ENCODE data around the gene SYT9. TPM values are rescaled to one million over a fixed set of nuclear protein-coding genes. Genes with fewer than 3 reads are reported as not detected.

The SYT9 gene
- total RNA-seq, 4 donors from 2014 or later: 0.14 to 0.16 TPM; not detected in 2

DNA sequence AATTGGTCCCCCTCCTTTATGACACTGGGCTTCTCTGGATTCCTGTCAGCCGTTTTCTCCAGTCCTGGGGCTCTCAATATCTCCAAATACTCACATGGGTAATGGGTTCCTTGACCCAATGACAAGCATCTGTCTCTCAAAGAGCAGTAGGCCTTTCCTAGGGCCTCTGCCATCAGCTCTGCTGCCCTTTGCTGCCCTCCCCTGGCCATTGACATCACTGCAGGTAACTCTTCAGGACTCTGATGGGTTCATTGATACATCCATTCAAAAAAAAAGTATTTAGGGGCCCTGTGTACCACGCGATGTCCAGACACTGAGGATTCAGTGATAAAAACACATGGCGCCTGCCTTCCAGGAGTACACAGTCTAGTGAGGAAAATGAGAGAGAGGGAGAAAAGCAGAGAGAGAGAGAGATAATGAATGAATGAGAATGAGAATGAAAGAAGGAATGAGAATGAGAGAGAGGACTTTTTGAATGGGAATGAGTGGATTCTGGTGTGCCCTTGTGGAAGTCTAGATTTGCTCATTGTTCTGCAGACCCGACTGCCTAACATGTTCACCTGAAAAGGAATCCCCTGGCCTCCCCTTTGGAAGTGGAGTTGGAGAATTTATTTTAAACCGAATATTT, 191.0 kb downstream of the SYT9 start:
- 0 to 31% methylated on average over 1 to 6 of the region's 6 CpGs for WGBS, 2 donors (ENCODE audit: low coverage in 1 of 2)
- H3K27me3 ChIP-seq: no peaks in the 10 kb centered on the region
- no peaks in the 10 kb centered on the region for H3K9me3 ChIP-seq
- in situ Hi-C loops (cut with MboI; ENCODE audit: low pct_ligation_motif_present in 1 of 4, low pct_unique_long_range_greater_than_20kb in 1 of 4, low sequenced_read_pairs in 3 of 4) (loop anchor here in 1 of 4 donors (10.0 to 25.0 kb wide), 2 partner anchors 88 to 355 kb away; partner anchors contain the start of gene RBMXL2), intact Hi-C loops (cut with DNase I; ENCODE audit: low total_unique reads) (no loop called here)
- H3K27ac ChIP-seq: no peak overlapping the region
- DNase-seq: peak; percentile 75
- no peaks in the 10 kb centered on the region for H3K36me3 ChIP-seq
- no peak overlapping the region for H3K4me3 ChIP-seq
- no peaks in the 10 kb centered on the region for H3K4me1 ChIP-seq
- no peak for TF ChIP-seq EP300 (IDR thresholded peaks at IDR 0.05; ENCODE audit: low read depth)
- TF ChIP-seq, protein P1, sequence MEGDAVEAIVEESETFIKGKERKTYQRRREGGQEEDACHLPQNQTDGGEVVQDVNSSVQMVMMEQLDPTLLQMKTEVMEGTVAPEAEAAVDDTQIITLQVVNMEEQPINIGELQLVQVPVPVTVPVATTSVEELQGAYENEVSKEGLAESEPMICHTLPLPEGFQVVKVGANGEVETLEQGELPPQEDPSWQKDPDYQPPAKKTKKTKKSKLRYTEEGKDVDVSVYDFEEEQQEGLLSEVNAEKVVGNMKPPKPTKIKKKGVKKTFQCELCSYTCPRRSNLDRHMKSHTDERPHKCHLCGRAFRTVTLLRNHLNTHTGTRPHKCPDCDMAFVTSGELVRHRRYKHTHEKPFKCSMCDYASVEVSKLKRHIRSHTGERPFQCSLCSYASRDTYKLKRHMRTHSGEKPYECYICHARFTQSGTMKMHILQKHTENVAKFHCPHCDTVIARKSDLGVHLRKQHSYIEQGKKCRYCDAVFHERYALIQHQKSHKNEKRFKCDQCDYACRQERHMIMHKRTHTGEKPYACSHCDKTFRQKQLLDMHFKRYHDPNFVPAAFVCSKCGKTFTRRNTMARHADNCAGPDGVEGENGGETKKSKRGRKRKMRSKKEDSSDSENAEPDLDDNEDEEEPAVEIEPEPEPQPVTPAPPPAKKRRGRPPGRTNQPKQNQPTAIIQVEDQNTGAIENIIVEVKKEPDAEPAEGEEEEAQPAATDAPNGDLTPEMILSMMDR (IDR thresholded peaks at IDR 0.05): peak; percentile 68 to 88 (median 84)

GRCh38 chr11:7444091-7444981, 192.6 kb downstream of the SYT9 start:
- H3K36me3 ChIP-seq: no peaks in the 10 kb centered on the region
- TF ChIP-seq POLR2A (IDR thresholded peaks at IDR 0.05) (no peak), POLR2AphosphoS5 (IDR thresholded peaks at IDR 0.05) (no peak), EP300 (IDR thresholded peaks at IDR 0.05; ENCODE audit: low read depth) (no peak)
- TF ChIP-seq, protein P1 (IDR thresholded peaks at IDR 0.05): no peak
- in situ Hi-C loops (cut with MboI; ENCODE audit: low pct_ligation_motif_present in 1 of 4, low pct_unique_long_range_greater_than_20kb in 1 of 4, low sequenced_read_pairs in 3 of 4): loop anchor here in 1 of 4 donors (10.0 to 25.0 kb wide), 2 partner anchors 90 to 357 kb away; partner anchors contain the start of gene RBMXL2
- intact Hi-C loops (cut with DNase I; ENCODE audit: low total_unique reads): no loop called here
- H3K27me3 ChIP-seq: no peaks in the 10 kb centered on the region
- no peaks in the 10 kb centered on the region for H3K9me3 ChIP-seq
- no peak overlapping the region for H3K4me3 ChIP-seq
- no peak for DNase-seq
- H3K27ac ChIP-seq: no peak overlapping the region
- 75 to 84% methylated on average over 3 to 6 of the region's 6 CpGs for WGBS, 2 donors (ENCODE audit: low coverage in 1 of 2)
- no peaks in the 10 kb centered on the region for H3K4me1 ChIP-seq

DNA sequence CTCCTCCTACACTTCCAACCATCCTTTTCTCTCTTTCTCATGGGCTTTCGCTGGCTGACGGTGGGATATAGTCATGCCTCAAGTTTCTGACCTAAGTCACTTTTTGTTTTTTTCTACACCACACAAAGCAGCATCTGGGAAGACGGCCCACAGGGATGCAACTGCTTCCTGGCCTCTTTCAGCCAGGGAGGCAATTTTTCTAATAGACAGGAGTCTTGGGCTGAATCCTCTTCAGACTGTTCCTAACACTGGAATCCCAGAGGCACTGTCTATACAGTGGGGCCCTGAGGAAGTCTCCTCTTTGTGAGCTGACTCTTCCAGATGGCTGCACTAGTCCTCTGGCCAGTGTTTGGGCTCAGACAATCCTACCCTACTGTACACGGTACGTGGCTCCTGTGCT, 193.9 kb downstream of the SYT9 start:
- H3K36me3 ChIP-seq: no peaks in the 10 kb centered on the region
- H3K9me3 ChIP-seq: no peaks in the 10 kb centered on the region
- TF ChIP-seq, protein P1 (IDR thresholded peaks at IDR 0.05): no peak
- no peak for TF ChIP-seq POLR2AphosphoS5 (IDR thresholded peaks at IDR 0.05)
- no peak for TF ChIP-seq EP300 (IDR thresholded peaks at IDR 0.05; ENCODE audit: low read depth)
- no peak for TF ChIP-seq POLR2A (IDR thresholded peaks at IDR 0.05)
- no peak overlapping the region for H3K4me3 ChIP-seq
- no peaks in the 10 kb centered on the region for H3K27me3 ChIP-seq
- in situ Hi-C loops (cut with MboI; ENCODE audit: low pct_ligation_motif_present in 1 of 4, low pct_unique_long_range_greater_than_20kb in 1 of 4, low sequenced_read_pairs in 3 of 4) (loop anchor here in 1 of 4 donors (10.0 to 25.0 kb wide), 2 partner anchors 91 to 358 kb away; partner anchors contain the start of gene RBMXL2), intact Hi-C loops (cut with DNase I; ENCODE audit: low total_unique reads) (no loop called here)
- no peaks in the 10 kb centered on the region for H3K4me1 ChIP-seq
- WGBS, 2 donors (ENCODE audit: low coverage in 1 of 2): 80 to 87% methylated on average over 1 to 5 of the region's 5 CpGs
- no peak for DNase-seq
- no peak overlapping the region for H3K27ac ChIP-seq

- intact Hi-C loops (cut with DNase I; ENCODE audit: low total_unique reads) (no loop called here), in situ Hi-C loops (cut with MboI; ENCODE audit: low pct_ligation_motif_present in 1 of 4, low pct_unique_long_range_greater_than_20kb in 1 of 4, low sequenced_read_pairs in 3 of 4) (loop anchor here in 1 of 4 donors (10.0 to 25.0 kb wide), 2 partner anchors 93 to 361 kb away; partner anchors contain the start of gene RBMXL2)
- TF ChIP-seq, protein P1 (IDR thresholded peaks at IDR 0.05): no peak
- TF ChIP-seq POLR2AphosphoS5 (IDR thresholded peaks at IDR 0.05) (no peak), EP300 (IDR thresholded peaks at IDR 0.05; ENCODE audit: low read depth) (no peak), POLR2A (IDR thresholded peaks at IDR 0.05) (no peak)
Observed at GRCh38 chr11:7448201-7448600, 196.5 kb downstream of the SYT9 start.

More at GRCh38 chr11:7448201-7448600, 196.5 kb downstream of the SYT9 start:
- 95% methylated on average over 12 of the region's 12 CpGs; no CpG with 5 or more reads in 1 of the 2 donors for WGBS, 2 donors (ENCODE audit: low coverage in 1 of 2)
- no peak for DNase-seq
- no peaks in the 10 kb centered on the region for H3K27me3 ChIP-seq
- no peaks in the 10 kb centered on the region for H3K36me3 ChIP-seq
- H3K27ac ChIP-seq: no peak overlapping the region
- no peaks in the 10 kb centered on the region for H3K9me3 ChIP-seq
- no peak overlapping the region for H3K4me3 ChIP-seq
- H3K4me1 ChIP-seq: no peaks in the 10 kb centered on the region
